ENCODE measurements around the gene ASMT.

The ASMT gene

GRCh38 chrX:1584237-1585011 is 30.4 kb upstream of the ASMT start:
- no peak for TF ChIP-seq CTCF (IDR thresholded peaks at IDR 0.05)
- no peak for DNase-seq (ENCODE audit: low spot score)
- H3K27ac ChIP-seq = no peak overlapping the region
- H3K4me3 ChIP-seq = no peak overlapping the region

DNA sequence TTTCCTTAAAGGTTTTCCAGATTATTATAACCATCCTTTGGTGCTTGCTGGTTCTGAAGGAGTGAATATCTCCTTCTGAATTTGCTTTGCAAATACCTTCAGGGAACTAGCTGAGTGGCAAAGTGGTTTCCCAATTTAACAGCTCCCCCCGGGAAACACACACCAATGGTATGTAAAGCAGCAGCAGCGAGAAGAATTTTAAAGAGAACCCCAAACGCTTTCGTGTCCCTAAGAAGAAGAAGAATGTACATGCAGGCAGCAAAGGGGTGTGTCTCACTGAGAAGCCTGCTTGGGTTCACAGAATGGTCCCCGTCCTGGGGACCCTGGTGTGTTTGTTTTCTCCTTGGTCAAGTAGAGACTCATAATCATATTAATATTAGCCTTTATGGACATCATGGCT is 27.7 kb upstream of the ASMT start:
- Histone ChIP-seq H3K27ac (no peak overlapping the region), H3K4me3 (no peak overlapping the region)
- TF ChIP-seq CTCF (IDR thresholded peaks at IDR 0.05) = no peak
- DNase-seq (ENCODE audit: low spot score) = no peak

- Histone ChIP-seq H3K27ac (no peak overlapping the region), H3K4me3 (no peak overlapping the region)
- no peak for TF ChIP-seq CTCF (IDR thresholded peaks at IDR 0.05)
- no peak for DNase-seq (ENCODE audit: low spot score)
Measured at GRCh38 chrX:1589356-1590130, 25.3 kb upstream of the ASMT start.

DNA sequence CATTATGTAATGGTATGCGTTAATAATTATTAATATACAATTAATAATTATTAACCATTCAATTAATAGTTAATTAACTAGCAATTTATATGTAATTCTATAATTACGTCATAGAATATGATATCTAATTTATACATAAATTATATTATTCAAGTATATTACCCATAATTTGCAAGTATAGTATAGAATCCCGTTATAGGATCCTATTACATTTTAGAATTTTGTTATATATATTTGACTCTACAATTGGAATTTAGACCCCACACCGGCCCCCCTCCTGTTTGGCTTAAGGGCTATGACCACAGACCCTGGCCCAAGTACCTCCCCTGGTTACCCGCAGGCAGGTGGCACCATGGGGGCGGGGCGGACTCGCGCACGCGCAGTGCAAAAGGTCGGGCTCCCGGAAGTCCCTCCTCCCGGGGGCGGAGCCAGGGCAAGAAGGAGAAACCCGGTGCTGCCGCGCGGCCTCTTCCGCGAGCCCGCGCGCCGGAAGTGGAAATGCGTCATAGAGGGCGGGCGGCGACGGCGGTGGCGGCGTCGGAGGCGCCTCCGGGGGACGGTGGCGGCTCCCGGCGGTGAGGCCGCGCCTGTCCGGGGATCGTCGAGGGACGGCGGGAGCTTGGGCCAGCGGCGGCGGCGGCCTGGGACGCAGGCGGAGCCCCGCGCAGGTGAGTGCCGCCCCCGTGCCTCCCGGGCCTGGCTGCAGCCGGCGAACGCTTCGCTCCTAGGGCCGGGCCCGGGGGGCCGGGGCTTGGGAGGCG is 23.6 kb upstream of the ASMT start, which contains the start of gene AKAP17A:
Gene AKAP17A (plus strand): TSS at position 503 of the 761 bp plus-strand sequence. CDS start 1,859 bp downstream, outside the sequence.
- no peak for TF ChIP-seq CTCF (IDR thresholded peaks at IDR 0.05)
- Histone ChIP-seq H3K4me3 (peak within 1 kb of the TSS; percentile 91), H3K27ac (peak within 1 kb of the TSS; percentile 77 to 86)
- DNase-seq (ENCODE audit: low spot score) = peak; percentile 98

DNA sequence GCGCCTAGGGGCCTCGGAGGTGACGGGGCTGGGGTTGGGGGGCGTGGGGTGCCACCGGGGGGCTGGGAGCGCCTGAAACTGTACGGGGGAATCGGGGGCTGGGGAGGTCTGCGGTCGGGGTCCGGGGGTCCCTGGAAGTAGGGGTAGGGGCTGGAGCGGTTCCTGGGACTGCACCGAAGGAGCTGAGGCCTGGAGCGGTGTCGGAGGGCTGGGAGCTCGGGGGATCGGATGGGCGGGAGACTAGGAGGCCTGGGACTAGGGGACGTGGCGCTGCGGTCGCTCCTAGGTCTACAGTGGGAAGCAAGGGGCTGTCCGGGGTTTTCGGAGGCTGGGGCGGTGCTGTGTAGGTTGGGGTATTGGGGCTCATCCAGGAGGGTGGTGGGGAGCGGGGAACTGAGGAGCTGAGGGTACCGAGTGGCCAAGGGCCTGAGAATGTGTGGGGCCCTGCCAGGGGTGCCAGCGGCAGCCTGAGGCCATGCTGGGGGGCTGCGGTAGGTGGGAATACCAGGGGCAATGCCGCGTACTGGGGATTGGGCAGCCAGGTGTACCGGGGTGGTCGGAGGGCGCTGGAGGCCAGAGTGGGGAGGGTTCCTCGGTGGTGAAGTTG is 22.9 kb upstream of the ASMT start:
- DNase-seq (ENCODE audit: low spot score) = no peak
- no peak for TF ChIP-seq CTCF (IDR thresholded peaks at IDR 0.05)
- peak overlapping the region; percentile 77 to 86 for H3K27ac ChIP-seq
- H3K4me3 ChIP-seq = peak overlapping the region; percentile 91

DNA sequence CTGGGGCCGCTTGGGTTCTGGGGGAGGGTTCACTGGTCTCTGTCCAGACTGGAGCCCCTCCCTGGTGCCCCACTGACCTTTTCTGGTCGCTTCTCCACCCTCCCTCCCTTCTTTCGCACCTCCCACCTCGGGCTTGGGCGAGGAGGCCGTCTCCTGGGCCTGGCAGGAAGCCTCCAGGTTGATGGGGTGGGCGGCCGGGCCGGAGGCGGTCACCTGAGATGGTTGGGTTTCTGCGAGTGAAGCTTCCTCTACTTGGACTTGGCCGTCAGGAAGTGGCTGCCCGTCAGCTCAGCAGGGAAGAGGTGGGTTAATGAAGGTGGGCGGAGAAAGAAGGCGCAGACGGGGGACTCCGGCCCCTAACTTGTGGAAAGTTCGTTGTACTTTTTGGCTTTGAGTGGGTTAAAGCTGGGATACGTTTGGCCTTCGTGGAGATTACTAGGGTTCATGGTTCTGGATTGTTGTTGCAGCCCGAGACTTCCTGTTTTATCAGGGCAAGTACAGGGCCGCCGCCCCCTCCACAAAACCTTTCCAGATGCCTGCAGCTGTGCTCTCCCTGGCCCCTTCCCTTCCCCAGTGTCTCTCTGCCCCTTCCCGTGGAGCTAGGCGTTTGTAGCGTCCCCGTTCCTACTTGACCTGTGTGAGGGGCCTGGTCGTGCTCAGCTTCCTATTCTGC is 22.3 kb upstream of the ASMT start:
- TF ChIP-seq CTCF (IDR thresholded peaks at IDR 0.05) = no peak
- DNase-seq (ENCODE audit: low spot score) = no peak
- H3K27ac ChIP-seq = peak overlapping the region; percentile 77 to 86
- H3K4me3 ChIP-seq = peak overlapping the region; percentile 91
